LHCN-M2 (cell line): Measurements from ENCODE around the gene ATIC. TPM values are rescaled to one million over a fixed set of nuclear protein-coding genes. Genes with fewer than 3 reads are reported as not detected.
A peak's percentile ranks its signal among the peaks of the same experiment; 100 is the strongest.

Source experiments
- DNase-seq: peaks from one replicate; pipeline ENCODE4 v3.0.0-alpha.2; 2012; ENCODE audit warnings: low read depth
- total RNA-seq: library from RNA; depleted of rRNA; stranded (reverse); fragments of >200 nt; gene quantifications from 2 replicates; pipeline ENCODE4 v1.2.3, GENCODE V29; 2014

ATIC gene
- total RNA-seq, 1 experiment from 2014 or later, result 23.4 TPM

DNA sequence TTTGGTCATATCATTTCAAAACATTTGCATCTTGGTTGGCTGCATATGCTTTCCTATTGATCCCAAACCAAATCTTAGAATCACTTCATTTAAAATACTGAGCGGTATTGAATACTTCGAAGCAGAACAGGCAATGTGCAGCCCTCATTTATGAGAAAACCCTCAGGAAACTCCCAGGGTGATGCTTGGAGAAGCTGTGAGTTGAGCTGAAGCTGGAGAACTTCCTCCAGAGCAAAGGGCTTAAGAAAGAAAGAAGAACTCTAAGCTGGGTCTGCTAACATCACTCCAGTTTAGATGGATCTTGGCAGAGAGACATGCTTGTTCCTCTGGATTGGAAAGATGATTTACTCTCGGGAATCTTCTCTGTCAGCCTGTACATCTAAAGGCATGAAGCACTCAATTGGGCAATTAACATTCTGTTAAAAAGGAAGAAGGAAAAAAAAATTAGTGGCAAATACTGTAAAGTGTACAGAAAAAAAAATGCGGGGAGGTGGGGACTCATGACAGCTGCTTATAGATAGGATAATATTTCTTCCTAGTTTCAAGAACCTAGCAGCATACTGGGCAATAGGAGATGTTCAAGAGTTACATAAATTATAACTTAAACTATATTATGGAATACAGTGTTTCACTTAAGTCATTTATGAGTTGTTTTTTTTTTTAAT lies 49.5 kb downstream of the ATIC start:
- DNase-seq, result no peak

DNA sequence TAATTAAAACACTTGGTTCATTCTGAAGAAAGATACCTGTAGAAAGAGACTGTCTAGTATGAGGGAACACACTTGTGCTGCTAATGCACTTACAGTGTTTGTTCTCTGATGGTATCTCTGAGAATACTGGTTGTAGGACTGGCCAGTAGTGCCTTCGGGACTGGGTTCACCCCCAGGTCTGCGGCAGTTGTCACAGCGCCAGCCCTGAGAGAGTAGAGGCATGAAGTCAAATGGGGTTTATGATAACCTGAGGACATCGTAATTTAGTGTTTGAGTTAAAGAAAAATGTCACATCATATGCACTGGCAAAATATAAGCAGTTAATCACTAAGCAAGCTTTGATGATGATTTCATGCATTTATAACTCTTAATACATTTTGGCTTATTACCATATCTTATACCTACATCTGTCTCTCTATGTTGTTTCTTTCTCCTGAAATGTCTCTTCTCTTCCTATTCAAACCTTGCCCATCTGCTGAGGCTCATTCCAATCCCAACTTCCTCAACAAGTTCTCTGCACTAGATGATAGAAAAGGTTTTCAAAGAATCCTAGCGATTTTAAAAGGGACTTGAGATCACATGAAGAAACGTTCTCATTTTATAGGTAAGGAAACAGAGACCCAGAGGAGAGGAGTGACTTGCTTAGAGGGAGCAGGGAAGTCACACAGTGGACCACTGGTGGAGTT lies 50.2 kb downstream of the ATIC start:
- DNase-seq, result no peak

DNA sequence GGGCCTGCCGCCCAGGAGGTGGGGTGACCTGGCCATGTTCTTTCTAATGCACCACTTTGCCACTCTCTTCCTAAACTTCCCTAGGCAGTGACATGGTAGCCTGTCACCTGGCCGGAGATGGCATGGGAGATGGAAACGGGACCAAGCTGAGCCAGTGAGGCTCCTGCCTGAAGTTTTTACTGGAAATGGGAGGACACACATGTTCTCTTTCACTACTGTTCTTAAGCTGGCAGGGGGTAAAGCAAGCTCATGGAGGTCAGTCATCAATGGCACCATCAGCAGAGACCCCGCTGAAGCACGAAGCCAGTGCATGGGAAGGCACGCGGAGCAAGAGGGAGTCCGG lies 50.7 kb downstream of the ATIC start:
- DNase-seq, result no peak

DNA sequence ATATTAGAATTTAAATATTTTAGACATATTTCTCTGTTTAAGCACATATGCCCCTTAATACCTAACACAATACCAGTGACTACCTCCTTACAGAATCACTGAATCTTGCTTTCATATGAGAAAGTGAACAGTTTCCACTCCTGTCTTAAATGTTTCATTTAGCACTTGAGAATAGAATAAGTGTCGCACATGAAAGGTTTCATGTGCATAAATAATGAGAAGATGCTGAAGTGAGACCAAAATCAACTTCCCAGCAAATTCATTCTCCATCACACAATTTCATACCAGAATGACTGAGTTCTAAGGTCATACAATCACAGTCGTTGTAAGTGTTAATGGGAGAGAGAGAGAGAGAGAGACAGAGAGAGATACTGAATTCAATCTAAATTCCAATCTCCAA lies 51.2 kb downstream of the ATIC start:
- no peak for DNase-seq

DNA sequence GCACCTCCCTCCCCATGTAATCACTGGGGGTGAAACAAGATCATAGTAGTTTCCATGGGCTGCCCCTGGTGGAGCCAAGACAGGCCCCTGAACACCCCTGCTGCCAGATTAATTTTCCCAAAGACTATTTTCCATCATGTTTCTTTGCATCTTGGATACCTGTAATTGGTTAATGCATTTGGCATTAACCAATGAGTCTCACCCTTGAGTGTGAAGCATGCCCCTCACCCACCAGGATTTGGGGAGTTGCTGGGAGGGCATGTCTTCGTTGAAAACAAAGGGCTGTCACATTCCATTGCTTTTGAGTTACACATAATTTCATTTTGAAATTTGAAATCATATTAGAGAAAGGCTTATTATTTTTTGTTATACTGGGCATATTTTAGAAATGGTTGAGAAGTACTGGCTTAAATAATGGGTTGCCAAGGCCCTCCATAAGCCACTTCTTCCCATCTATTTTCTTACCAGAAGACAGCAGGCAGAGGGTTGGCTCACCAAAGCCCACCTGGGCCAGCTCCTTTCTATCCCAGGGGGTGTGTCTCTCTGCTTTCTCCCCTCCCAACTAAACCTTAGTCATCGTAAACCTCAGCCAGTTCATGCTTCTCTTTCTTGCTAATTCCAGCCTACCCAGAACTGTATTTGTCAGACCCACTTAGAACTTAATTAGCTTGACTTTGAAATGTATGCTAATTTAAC lies 51.8 kb downstream of the ATIC start:
- no peak for DNase-seq

DNA sequence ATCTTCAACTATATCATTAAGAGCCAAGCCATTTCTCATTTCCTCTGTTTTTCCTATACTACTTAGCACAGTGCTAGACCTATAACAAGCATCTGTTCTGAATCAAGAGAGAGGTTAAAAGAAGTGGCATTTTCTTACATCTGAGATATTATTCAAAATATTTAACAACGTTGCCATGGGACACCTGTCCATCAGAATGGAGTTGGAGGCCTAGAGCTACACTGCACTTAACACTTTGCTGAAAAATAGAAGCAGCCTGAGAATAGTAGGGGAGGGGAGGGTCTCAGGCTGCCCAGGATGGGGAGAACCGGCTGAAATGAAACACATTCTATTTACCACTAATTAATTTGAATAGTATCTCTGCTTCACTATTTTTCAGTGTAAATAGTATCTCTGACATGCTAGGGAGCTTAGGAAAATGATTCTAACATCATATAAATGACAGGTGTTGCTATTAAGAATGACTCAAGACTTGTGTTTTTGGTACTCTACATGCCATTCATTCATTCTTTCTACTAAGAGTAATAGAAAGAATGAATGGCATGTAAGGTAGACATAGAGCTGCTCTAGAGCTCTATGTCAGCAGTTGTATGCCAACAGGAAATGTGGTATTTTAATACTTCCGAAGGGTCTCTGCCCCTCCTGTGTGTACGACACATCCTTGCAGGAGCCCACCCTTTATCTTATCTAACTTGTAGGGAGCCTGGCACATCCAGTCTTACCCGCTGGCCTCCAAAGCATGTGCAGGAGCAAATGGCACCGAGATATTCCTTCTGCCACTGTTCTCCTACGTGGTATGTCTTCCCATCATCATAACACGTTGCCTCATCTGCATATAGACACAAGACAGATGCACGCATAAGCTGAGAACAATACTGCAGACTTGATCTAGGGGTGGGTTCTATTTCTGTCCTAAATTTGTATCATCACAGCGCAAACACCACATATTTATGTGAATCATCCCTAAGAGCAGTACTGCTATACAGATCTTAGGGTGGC lies 52.6 kb downstream of the ATIC start:
- DNase-seq, result no peak

DNA sequence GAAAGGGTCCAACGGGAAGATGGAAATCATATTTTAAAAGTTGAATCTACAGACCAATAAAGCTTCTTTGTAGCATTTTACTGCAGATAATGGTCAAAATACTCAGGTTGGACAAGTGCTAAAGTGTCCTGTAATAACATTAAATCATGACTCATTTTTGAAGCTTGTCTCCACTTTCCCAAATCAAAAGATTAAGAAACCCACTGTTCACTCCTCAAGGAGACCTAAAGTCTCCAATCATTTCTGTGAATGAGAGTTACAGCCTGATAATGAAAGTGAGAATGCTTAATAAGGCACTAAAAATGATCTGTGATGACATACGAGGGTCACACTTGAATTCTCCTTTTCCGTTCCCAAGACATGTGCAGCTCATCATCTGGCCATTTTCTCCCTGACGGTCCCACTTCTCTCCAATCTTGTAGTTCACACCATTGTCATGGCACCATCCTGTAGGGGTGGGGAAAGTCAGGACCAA lies 53.4 kb downstream of the ATIC start:
- DNase-seq, result no peak

DNA sequence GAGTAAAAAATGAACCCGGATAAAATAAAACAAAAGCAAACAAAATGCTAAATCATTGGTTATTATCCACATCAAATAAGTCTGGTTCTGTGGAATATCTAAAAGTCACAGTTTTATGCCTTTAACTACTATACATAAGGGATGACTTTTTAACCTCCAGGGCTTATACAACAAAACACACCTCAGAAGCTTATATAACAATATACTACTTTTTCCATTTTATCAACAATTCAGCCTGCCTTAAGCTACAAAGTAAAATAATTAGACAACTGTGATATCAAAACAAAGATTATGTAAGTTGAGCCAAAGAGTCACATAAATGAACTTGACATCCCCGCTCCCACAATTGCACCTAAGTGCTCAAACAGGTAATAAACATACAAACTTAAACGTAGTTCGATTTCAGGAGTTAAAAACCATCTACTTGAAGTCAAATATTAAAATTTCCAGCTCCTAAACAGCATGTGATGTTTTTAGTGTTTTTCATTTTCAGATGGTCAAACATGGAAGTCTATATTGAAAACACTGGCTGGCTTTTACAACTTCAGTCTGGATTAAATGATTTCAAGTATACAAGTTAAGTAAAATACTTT lies 54.7 kb downstream of the ATIC start:
- no peak for DNase-seq

DNA sequence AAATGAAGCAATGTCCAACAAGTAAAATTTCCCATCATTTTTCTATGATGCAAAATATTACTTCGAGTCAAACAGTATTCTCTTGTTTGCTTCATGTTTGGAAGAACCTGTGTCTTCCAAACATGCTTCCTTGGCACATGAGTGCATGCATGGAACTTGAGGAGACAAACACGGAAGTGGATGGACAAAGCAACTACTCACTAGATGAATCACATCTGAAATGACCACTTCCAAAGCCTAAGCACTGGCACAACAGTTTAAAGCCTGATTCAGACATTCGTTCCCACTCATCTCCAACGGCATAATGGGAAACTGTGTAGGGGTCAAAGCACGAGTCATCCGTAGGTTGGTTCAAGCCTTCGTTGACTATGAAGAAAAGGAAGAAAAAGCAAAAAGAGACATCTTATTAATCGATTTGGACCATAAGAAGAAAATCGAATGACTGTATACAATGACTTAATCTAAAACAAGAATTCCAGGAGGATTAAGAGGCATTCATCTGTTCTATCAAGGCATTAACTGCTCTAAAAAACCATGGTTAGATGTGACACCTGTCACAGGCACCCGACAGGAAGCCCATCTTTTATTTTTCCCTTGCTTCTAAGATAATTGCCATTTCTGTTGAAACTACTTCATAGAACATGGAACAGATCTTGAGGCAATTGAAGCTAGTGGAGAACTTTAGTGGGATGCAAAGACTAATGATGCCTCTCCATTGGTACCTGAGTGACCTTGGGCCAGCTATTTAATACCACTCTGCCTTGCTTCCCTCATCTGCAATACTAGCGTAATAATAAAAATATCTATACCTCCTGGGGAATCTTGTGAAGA lies 56.0 kb downstream of the ATIC start:
- peak; percentile 89 for DNase-seq

DNA sequence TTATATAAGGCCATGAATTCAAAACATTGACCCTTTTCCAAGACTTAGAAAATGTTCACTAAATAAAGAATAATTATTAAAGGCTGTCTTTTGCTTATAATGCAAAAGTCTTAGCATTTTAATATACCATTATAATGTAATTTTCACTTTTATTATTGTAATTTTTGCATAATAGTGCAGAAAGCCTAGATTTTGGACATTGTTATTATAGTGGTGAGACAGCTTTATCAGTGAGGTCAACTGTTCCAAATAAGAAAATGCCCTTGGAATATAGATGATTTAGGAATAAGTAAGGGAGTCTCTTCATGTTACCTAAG lies 56.6 kb downstream of the ATIC start:
- DNase-seq, result no peak

DNA sequence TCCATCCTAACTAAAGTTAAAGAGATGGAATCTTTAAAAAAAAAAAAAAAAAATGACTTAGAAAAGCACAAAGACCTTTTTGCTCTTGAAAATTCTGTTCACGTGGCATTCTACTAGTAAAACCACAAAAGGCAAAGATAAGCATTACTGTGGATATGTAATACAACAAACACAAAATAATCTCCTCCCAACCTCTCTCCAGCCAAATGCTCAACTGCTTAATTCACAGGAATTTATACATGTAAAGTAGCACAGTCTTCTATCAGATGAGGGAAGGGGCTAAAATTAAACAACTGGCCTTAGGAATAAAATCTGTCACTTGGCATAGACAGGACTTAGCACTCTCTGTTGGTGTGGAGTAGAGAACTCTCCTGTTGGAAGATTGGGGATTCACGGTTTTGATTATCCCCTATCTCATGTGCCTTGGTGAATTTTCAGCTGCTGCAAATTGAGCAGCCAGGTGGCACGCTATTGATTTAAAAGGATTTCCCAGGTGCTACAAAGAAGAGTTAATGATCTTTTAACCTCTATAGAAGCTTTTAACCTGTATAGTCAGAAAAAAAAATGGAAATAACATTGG lies 57.4 kb downstream of the ATIC start:
- no peak for DNase-seq

DNA sequence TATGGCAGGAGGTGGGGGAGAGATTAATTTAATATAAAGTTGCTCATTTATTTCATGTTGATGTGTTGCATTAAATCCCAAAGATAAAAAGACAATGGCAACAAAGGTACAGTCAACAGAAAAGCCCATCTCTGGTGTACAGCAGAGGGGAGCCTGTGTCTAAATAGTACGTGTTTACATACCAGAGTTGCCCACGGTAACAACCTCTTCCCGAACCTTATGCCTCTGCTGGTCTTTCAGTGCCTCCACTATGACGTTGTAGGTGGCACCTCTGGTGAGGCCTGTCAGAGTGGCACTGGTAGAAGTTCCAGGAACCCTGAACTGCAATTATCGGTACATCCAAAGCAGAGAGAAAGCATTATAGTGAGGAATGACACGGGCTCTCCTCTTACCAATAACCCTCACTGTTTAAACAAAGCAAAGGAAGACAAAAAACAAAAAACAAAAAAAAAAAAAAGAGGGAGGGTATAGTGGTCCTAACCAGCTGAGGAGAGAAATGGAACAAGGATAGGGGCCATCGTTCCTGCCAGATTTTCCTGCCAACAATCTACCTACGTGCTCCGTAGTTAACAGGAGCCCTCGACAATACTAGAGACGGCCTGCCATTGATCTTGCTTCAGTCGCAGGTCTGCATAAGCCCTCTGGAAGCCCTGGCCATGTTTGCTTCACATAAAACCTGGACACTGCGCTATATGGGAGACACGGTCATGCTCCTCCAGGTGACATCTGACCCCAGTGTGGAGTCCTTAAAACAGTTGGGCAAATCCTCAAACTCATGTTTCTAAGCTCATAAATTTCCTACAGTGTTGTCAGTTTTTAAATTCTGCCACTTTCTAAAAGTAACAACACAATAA lies 58.5 kb downstream of the ATIC start:
- no peak for DNase-seq

DNA sequence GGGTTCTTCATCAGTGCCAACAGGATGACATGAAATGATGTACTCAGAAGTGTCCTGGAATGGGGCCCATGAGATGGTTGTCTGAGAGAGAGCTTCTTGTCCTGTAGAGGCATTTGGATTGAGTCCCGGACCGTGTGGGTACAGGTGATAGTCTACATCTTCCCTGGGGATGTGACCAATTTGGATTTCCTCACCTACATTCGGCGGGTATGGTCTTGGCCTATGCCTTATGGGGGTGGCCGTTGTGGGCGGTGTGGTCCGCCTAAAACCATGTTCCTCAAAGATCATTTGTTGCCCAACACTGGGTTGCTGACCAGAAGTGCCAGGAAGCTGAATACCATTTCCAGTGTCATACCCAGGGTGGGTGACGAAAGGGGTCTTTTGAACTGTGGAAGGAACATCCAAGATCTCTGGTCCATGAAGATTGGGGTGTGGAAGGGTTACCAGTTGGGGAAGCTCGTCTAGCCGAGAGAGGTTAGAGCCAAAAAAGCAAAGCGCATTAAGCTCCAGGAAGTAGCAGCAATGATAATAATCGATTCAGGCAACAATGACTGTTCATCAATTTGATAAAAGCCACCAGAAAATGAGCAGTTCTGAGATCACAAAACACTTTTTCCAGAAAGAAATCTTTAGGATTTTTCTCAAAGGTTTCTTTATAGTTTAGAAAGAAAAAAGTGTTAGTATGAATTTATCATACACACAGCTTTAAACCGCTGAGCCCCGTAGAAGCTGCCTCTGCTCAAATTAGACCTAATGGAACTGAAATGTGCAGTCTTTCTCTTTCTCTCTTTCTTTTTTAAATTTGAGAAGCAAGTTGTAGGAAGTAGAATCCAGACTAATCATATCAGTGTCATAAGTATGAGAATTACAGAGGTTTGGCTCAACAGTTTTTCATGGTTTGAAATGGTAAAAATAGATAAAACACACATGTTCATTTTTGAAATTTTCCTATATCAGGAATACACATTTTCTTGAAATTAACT lies 60.3 kb downstream of the ATIC start:
- DNase-seq, result no peak

DNA sequence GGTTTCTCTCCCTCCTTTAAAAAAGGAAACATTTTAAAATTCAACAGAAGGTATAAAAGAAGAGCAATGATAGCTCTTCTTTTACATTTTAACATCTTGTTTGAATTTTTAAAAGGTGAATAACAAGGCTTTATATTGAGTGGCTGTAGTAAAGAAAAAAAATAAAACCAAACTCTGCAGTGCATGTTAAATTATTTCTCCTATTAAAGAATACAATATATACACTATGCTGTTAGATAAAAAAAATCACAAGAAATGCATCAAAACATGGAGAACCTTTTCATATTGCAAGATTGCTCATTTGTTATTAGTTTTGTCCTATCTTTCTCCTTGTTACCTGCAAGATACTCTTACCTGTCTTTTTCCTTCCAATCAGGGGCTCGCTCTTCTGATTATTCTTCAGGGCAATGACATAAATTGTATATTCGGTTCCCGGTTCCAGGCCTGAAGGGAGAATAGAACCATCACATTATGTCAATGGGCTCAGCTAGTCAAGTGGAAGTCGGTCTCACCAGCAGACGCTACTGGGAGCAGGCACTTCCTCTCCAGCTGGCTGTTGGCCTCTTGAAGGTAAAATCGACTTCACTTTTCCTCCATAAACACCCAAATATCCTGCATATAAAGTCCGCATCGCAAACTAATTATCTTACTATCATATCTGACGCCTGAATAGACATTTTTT lies 61.2 kb downstream of the ATIC start:
- no peak for DNase-seq

DNA sequence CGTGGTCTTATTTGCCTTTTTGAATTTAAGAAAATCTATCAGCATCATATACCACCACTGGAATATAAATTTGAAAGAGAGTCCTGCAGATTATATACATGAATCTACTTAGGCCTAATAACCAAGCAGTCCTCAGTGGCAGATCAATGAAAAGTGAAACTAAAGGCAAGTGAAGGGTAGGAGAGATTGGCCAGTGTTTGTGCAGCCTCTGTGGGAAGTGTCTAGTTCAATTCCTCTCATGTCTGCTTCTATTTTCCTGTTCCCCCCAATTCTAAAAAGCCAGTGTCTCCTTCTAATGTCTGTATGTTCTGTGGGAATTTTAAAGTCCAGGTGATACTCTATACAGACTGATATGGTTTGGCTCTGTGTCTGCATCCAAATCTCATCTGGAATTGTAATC lies 62.1 kb downstream of the ATIC start:
- no peak for DNase-seq

DNA sequence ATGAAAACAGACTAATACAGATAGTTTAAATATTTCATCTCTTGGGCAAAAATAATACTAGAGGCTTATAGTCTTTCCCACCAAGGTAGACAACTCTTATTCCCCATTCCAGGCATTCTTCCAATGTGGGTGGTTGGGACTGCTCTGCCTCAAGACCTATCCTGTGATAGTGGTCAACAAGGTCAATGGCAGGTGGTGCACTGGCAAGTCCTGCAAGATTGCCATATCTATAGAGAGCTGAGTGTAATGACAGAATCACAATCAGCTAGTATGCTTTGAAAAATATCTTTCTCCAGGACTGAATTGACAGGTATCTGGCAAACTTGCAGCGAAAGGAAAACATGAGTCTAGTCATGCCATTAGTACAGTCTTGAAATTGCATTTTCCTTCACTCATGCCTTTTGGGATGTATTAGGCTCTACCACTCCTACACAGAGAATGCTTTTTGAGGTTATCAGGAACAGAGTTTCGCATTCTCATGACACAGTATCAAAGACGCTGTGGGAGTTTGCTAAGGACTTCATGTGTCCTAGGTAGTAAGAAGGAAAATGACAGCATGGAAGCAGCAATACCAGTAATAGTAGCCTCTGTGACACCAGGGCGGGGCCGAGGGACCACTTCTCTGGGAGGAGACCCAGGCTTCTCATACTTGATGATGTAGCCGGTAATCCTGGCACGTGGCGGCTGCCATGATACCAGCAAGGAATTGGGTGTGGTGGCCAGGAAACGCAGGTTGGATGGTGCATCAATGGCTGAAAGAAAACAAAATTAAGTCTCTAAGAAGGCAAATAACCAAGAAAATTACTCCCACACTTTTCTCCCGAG lies 63.0 kb downstream of the ATIC start:
- no peak for DNase-seq

DNA sequence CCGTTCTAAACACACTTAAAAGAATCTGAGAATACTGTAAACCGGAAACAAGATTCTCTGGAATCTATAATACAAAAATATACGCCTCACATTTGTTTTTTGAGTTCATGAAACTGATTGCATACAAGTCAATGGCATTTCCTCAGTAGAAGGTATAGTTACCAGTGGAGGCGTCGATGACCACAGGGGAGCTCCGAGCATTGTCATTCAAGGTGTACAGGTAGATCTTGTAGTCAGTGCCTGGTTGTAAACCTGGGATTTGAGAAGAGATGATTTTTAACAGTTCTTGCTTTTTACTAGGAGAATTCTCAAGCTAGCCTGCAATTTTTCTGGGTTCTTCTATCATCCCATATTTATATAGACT lies 63.6 kb downstream of the ATIC start:
- DNase-seq, result no peak
